GM21447 (cell line): ENCODE results near the gene ANK3.
"Not testable (repeated sequence)": the region's sequence is repeated elsewhere in the genome, so short reads cannot be mapped to it uniquely, and the experiment has no call there.

Experiments
- ATAC-seq: cut with Tn5 transposase; IDR thresholded peaks from one replicate; pipeline ENCODE4 v1.9.1; 2021; ENCODE audit not compliant: unreplicated experiment

The ANK3 gene

GRCh38 chr10:60043561-60044241 is 346.0 kb downstream of the ANK3 start:
- ATAC-seq: no peak

GRCh38 chr10:60042914-60043313 is 346.8 kb downstream of the ANK3 start:
- ATAC-seq: peak; percentile 54

- ATAC-seq: no peak
These were observed 347.4 kb downstream of the ANK3 start for GRCh38 chr10:60042262-60042661.

- no peak for ATAC-seq
These were observed 348.1 kb downstream of the ANK3 start for GRCh38 chr10:60041489-60042133.

- no peak for ATAC-seq
These were observed 349.5 kb downstream of the ANK3 start for GRCh38 chr10:60040014-60040662.

GRCh38 chr10:60035984-60036383 is 353.7 kb downstream of the ANK3 start:
- ATAC-seq: peak; percentile 57

GRCh38 chr10:60035375-60035774 is 354.3 kb downstream of the ANK3 start:
- ATAC-seq: not testable (repeated sequence)

- no peak for ATAC-seq
These were observed 357.0 kb downstream of the ANK3 start for GRCh38 chr10:60032723-60033122.

GRCh38 chr10:60031664-60032063 is 358.0 kb downstream of the ANK3 start:
- peak; percentile 69 for ATAC-seq

- no peak for ATAC-seq
These were observed 358.5 kb downstream of the ANK3 start for GRCh38 chr10:60031183-60031582.

GRCh38 chr10:60029475-60029874 is 360.2 kb downstream of the ANK3 start:
- no peak for ATAC-seq

GRCh38 chr10:60028081-60028480 is 361.6 kb downstream of the ANK3 start:
- no peak for ATAC-seq

GRCh38 chr10:60025279-60025678 is 364.4 kb downstream of the ANK3 start:
- ATAC-seq: no peak

- no peak for ATAC-seq
These were observed 365.2 kb downstream of the ANK3 start for GRCh38 chr10:60024506-60024905.

- ATAC-seq: no peak
These were observed 366.4 kb downstream of the ANK3 start for GRCh38 chr10:60023155-60023877.

GRCh38 chr10:60021361-60021760 is 368.3 kb downstream of the ANK3 start:
- ATAC-seq: no peak

- no peak for ATAC-seq
These were observed 372.9 kb downstream of the ANK3 start for GRCh38 chr10:60016794-60017193.

- ATAC-seq: no peak
These were observed 379.8 kb downstream of the ANK3 start for GRCh38 chr10:60009710-60010383.

- ATAC-seq: no peak
These were observed 380.4 kb downstream of the ANK3 start for GRCh38 chr10:60009276-60009675.

- ATAC-seq: no peak
These were observed 380.9 kb downstream of the ANK3 start for GRCh38 chr10:60008816-60009215.

GRCh38 chr10:60006062-60006461 is 383.6 kb downstream of the ANK3 start:
- no peak for ATAC-seq
